ENCODE results near the gene FGF14.

FGF14 gene

GRCh38 chr13:102280366-102280765, 121.5 kb downstream of the FGF14 start:
- no peak for DNase-seq (ENCODE audit: extremely low read depth, low read depth)
- TF ChIP-seq CTCF (IDR thresholded peaks at IDR 0.05; ENCODE audit: low read depth, low read length, missing control alignments) = no peak
- no peak overlapping the region for H3K4me3 ChIP-seq (replicated peaks; ENCODE audit: low read depth, low read length)

- no peak for DNase-seq (ENCODE audit: extremely low read depth, low read depth)
- no peak for TF ChIP-seq CTCF (IDR thresholded peaks at IDR 0.05; ENCODE audit: low read depth, low read length, missing control alignments)
- H3K4me3 ChIP-seq (replicated peaks; ENCODE audit: low read depth, low read length) = no peak overlapping the region
These were observed 124.6 kb downstream of the FGF14 start for GRCh38 chr13:102277286-102277685.

GRCh38 chr13:102276404-102276803, 125.4 kb downstream of the FGF14 start:
- no peak overlapping the region for H3K4me3 ChIP-seq (replicated peaks; ENCODE audit: low read depth, low read length)
- no peak for TF ChIP-seq CTCF (IDR thresholded peaks at IDR 0.05; ENCODE audit: low read depth, low read length, missing control alignments)
- no peak for DNase-seq (ENCODE audit: extremely low read depth, low read depth)

- no peak for DNase-seq (ENCODE audit: extremely low read depth, low read depth)
- H3K4me3 ChIP-seq (replicated peaks; ENCODE audit: low read depth, low read length) = no peak overlapping the region
- no peak for TF ChIP-seq CTCF (IDR thresholded peaks at IDR 0.05; ENCODE audit: low read depth, low read length, missing control alignments)
These were observed 125.9 kb downstream of the FGF14 start for GRCh38 chr13:102275969-102276368.

GRCh38 chr13:102273111-102273510, 128.7 kb downstream of the FGF14 start:
- DNase-seq (ENCODE audit: extremely low read depth, low read depth) = no peak
- TF ChIP-seq CTCF (IDR thresholded peaks at IDR 0.05; ENCODE audit: low read depth, low read length, missing control alignments) = no peak
- no peak overlapping the region for H3K4me3 ChIP-seq (replicated peaks; ENCODE audit: low read depth, low read length)

GRCh38 chr13:102267191-102267590, 134.7 kb downstream of the FGF14 start:
- TF ChIP-seq CTCF (IDR thresholded peaks at IDR 0.05; ENCODE audit: low read depth, low read length, missing control alignments) = no peak

GRCh38 chr13:102261809-102262208, 140.0 kb downstream of the FGF14 start:
- no peak for TF ChIP-seq CTCF (IDR thresholded peaks at IDR 0.05; ENCODE audit: low read depth, low read length, missing control alignments)
- no peak for DNase-seq (ENCODE audit: extremely low read depth, low read depth)
- no peak overlapping the region for H3K4me3 ChIP-seq (replicated peaks; ENCODE audit: low read depth, low read length)

More at GRCh38 chr13:102267191-102267590, 134.7 kb downstream of the FGF14 start:
- no peak for DNase-seq (ENCODE audit: extremely low read depth, low read depth)
- no peak overlapping the region for H3K4me3 ChIP-seq (replicated peaks; ENCODE audit: low read depth, low read length)

All from HFF-Myc (cell line).